Ecto neural progenitor cell (in vitro differentiated cells): ENCODE measurements around the gene RHOF.

ENCODE experiments used
- DNase-seq: peaks from one replicate; pipeline ENCODE4 v3.0.0-alpha.2; 2018; ENCODE audit warnings: low spot score

The RHOF gene

DNA sequence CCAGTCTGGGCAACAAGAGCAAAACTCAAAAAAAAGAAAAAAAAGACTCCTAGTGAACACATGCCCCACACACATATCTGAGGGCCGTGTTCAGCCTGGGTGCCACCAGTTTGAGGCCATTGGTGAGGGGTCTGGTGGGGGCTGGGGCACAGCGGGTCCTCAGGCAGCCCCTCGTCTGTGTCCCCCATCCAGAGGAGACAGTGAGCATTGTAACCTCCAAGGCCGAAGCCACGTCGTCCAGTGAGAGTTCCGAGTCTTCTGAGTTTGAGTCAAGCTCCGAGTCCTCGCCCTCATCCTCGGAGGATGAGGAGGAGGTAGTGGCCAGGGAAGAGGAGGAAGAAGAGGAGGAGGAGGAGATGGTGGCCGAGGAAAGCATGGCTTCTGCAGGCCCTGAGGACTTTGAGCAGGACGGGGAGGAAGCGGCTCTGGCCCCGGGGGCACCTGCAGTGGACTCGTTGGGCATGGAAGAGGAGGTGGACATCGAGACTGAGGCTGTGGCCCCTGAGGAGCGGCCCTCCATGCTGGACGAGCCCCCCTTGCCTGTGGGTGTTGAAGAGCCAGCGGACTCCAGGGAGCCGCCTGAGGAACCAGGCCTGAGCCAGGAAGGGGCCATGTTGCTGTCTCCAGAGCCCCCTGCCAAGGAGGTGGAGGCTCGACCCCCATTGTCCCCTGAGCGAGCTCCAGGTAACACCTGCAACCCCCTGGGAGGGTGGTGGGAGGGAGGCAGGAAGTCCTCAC lies 25.9 kb upstream of the RHOF start:
- DNase-seq = no peak

DNA sequence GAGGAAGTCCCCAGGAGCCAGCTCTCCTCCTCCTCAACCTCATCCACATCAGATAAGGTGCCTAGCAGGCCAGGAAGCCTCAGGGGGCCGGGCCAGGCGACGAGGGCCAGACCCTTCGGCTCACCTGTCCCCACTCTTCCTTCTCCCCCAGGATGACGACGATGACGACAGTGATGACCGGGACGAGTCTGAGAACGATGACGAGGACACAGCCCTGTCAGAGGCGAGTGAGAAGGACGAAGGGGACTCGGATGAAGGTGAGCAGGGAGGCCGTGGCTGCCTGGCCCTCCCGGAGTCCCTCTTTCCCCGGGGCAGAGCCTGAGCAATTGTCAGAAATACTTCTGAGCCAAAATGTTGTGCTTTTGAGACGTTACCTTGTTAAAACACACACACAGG lies 24.2 kb upstream of the RHOF start:
- no peak for DNase-seq

DNA sequence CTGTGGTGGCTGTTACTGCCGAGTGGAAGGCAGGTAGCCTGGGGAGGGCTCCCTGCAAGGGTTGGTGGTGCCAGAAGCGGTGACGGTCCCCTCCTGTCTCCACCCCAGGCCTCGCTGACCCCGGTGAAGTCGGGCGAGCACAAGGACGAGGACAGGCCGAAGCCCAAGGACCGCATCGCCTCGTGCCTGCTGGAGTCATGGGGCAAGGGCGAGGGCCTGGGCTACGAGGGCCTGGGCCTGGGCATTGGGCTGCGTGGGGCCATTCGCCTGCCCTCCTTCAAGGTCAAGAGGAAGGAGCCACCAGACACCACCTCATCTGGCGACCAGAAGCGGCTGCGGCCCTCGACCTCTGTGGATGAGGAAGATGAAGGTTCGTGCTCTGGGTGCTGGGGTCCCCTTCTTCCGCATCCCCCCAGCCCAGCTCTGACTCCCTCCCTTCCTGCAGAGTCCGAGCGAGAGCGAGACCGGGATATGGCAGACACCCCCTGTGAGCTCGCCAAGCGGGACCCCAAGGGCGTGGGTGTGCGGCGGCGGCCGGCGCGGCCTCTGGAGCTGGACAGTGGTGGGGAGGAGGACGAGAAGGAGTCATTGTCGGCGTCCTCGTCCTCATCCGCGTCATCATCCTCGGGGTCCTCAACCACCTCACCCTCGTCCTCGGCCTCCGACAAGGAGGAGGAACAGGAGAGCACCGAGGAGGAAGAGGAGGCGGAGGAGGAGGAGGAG lies 23.6 kb upstream of the RHOF start:
- DNase-seq = no peak

DNA sequence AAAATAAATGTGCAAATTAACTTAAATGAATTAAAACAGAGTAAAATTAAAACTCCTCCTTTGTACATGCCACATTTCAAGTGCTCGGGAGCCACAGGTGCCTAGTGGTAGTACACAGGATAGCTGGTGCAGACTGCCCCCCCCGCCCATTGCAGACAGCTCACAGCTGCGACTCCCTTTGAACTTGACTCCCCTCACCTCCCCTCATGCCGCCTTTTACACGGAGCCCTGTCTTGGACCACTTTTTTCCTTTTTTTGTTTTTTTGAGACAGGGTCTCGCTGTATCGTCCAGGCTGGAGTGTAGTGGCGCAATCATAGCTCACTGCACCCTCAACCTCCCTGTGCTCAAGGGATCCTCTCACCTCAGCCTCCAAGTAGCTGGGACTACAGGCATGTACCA lies 21.8 kb upstream of the RHOF start:
- no peak for DNase-seq

DNA sequence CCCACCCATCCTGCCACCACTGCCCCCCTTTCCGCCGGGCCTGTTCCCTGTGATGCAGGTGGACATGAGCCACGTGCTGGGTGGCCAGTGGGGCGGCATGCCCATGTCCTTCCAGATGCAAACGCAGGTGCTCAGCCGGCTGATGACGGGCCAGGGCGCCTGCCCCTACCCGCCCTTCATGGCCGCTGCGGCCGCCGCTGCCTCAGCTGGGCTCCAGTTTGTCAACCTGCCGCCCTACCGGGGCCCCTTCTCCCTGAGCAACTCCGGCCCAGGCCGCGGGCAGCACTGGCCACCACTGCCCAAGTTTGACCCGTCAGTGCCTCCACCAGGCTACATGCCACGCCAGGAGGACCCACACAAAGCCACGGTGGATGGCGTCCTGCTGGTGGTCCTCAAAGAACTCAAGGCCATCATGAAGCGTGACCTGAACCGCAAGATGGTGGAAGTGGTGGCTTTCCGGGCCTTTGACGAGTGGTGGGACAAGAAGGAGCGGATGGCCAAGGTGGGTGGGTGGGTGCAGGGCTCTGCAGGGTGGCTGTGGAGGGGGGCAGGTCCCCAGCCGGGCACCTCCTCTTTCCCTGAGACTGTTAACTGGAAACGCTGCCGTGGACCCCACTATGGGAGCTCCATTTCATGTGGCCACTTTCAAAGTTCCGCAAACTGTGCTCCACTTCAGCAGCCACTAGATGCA lies 21.1 kb upstream of the RHOF start:
- no peak for DNase-seq

DNA sequence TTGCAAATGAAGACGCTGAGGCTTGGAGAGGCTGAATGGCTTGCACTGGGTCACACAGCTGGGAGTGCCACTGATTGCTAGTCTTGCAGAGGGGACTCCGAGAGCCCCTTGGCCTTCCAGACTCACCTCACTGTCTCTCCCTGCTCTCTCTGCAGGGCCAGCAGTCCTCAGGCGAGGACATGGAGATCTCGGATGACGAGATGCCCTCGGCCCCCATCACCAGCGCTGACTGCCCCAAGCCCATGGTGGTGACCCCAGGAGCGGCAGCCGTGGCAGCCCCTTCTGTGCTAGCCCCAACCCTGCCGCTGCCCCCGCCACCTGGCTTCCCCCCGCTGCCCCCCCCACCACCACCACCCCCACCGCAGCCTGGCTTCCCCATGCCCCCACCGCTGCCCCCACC lies 20.5 kb upstream of the RHOF start:
- DNase-seq = no peak

DNA sequence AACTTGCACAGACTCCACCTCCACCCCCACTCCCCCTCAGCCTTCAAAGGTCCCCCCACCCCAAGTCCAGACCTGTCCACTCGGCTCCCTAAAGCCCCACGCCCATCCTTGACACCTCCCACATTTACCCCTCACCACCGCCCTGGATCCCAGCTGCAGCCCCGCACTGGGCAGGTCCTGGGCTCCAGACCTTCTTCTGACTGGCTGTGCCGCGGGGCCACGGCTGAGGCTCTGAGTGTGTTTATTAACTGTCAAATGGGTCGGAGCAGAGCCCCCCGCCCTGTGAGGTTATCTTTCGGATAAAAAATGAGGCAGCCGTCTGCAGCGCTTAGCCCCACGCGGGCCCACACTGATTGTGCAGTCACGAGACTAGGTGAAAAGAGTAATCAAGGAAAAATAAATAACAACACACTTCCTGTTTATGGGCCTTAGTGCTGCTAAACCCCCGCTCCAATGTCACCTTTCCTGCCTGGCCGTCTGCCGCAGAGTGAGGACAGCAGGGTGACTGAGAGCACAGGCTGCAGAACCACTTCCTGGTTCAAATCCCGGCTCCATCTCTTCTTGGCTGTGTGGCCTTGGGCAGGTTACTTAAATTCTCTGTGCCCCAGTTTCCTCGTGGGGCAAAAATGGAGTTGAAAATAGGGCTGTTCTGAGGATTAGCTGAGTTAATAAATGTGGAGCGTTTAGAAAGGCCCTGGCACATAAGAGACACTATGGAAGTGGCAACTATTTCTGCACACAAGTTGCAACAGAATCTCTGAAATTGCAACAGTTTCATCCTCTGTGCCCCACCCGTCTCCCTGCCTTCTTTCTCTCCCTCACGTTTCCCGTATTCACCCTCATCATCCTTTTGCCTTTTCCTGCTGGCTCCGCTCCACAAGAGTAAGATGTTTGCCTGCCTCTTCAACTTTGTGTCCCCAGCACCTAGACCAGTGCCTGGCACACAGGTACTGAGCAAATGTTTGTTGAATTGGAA lies 19.7 kb upstream of the RHOF start:
- no peak for DNase-seq

DNA sequence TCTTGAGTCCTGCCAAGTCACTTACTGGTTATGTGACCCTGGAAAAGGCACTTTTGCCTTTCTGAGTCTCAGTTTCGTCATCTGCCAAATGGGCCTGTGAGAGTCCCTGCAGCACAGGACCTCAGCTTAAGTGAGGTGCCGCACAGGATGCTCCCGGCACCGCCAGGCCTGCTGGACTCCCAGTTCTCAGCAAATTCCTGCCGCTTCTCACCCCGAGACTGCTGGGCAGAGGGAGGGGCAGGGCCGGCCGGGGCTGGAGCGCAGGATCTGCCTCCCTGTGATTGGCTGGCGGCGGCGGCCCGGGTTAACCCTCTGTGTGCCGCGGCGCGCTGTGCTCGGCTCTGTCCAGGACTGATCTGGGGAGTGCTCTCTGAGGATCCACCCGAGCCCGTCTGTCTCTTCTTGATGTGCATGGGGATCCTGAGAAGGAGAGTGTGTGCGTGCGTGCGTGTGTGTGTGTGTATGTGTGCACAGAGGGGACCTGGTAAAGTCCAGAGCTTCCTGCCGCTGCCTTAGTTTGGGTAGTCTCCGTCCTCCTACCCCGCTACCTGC lies 18.9 kb upstream of the RHOF start:
- peak; percentile 95 for DNase-seq

DNA sequence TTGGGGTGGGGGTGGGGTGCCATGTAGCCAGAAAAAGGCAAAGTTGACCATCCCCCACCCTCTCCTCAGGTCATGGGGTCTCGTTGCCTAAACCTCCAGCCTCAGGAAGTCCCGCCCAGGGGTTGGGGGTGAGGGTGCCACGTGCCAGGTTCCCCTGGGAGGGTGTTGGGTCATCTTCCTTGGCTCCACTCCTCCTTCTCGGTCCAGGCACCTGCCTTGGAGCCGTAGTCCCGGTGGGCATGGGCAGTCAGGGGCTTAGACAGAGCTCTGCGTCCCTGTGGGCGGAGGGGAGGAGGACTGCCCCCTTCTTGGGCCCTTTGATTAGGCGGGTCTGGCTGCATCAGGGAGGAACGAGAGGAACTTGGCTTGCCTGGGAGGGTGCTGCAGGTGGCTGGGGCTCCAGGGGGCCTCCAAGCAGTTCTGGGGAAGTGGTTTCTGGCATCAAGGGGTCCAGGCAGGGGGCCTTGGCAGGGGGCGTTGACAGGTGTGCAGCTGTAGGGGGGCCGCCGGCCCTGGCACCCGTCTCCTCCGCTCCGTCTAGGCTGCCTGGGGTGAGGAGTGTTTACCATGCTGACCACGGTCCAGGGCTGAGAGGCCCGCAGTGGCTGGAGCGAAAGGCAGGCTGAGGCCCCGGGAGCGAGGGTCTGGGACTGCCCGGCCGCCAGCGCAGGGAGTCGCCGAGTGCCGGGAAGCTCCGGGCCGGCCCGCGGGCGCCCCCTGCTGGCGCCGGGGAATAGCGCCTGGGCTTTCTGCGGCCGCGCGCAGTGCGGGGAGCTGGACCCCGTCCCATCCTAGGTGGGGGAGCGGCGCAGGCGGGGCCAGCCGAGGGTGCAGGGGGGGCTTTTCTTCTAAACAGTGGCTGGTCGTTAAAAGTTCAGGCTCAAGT lies 18.2 kb upstream of the RHOF start:
- DNase-seq = peak; percentile 93

DNA sequence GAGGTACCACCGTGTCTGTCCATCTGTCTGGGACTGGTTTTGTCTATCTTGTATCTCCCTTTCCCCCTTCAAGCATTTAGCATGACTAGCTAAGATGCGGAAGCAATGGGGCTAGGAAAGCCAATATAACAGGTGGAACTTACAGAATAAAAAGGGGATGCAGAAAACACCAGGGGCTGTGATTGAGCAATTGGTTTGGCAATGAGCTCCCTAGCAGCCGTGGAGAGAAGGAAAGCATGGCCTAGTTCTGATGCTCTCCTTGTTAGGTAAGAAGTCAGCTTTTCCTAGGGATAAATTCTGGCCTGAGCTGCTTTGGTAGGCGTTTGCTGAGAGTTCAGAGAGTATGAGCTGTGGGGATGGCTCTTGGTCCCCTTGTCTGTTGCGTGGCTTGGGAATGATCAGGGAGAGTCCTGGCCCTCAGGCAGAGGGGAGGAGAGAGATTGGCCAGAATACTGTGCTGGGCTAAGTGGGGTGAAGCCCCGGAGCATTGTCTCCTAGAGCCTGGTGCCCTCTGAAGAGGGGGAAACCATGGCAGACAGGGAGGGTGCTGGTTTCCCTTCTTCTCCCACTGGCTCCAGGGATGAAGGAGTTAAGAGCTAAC lies 17.4 kb upstream of the RHOF start:
- peak; percentile 59 for DNase-seq

DNA sequence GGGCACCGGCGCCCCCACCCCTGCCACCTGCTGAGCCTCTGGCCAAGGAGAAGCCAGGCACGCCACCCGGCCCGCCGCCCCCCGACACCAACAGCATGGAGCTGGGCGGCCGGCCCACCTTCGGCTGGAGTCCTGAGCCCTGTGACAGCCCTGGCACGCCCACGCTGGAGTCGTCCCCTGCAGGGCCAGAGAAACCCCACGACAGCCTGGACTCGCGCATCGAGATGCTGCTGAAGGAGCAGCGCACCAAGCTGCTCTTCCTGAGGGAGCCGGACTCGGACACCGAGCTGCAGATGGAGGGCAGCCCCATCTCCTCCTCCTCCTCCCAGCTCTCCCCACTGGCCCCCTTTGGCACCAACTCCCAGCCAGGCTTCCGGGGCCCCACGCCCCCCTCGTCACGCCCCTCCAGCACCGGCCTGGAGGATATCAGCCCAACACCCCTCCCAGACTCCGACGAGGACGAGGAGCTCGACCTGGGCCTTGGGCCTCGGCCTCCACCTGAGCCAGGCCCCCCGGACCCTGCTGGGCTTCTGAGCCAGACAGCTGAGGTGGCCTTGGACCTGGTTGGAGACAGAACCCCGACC lies 16.8 kb upstream of the RHOF start:
- peak; percentile 52 for DNase-seq

DNA sequence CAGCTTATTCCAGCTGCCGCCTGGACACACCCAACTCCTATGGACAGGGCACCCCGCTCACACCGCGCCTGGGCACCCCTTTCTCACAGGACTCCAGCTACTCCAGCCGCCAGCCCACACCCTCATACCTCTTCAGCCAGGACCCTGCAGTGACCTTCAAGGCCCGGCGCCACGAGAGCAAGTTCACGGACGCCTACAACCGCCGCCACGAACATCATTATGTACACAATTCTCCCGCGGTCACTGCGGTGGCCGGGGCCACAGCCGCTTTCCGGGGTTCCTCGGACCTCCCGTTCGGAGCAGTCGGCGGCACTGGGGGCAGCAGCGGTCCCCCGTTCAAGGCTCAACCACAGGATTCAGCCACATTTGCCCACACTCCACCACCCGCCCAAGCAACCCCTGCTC lies 16.2 kb upstream of the RHOF start:
- no peak for DNase-seq

DNA sequence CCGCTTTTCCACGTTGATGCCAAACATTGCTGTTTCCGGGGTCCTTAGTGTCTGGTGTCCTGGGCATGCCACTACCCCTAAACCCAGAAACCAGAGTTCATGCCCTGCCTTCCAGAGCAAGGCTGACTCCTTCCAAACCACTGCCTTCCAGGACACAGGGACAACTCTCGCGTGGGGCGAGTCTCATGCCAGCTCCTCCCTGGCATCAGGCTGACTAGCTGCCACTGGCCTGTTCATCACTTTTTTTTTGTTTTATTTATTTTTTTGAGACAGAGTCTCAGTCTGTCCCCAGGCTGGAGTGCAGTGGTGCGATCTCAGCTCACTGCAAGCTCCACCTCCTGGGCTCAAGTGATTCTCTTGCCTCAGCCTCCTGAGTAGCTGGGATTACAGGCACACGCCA lies 15.1 kb upstream of the RHOF start:
- DNase-seq = no peak

DNA sequence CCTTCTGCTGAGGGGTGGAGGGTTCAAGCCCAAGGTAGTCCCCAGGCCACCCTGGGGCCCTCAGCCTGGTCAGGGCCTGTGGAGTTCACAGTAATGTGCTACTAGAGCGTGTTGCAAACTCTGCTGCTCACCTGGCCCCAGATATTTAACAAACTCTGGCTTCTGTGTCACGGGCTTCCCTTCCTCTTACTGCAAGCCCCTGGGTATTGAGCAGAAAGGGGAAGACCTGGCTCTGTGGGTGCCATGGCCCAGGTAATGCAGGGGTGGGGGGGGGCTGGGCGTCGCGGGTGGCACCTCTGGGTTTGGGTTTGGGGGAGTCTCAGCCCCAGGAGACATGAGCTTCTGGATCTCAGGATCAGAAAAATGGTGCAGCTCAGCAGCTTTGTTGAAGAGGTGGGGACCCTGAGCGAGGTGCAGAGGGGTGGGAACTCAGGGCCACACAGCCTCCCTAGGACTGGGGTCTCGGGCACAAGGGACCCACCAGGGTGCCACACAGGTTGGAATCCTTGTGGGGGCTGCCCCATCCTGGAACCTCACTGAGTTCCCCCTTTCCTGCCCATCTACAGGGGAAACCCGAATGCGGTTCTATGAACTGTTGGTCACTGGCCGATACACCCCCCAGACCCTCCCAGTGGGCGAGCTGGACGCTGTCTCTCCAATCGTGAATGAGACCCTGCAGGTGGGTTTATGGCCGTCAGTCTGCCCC lies 14.3 kb upstream of the RHOF start:
- DNase-seq = peak; percentile 44

DNA sequence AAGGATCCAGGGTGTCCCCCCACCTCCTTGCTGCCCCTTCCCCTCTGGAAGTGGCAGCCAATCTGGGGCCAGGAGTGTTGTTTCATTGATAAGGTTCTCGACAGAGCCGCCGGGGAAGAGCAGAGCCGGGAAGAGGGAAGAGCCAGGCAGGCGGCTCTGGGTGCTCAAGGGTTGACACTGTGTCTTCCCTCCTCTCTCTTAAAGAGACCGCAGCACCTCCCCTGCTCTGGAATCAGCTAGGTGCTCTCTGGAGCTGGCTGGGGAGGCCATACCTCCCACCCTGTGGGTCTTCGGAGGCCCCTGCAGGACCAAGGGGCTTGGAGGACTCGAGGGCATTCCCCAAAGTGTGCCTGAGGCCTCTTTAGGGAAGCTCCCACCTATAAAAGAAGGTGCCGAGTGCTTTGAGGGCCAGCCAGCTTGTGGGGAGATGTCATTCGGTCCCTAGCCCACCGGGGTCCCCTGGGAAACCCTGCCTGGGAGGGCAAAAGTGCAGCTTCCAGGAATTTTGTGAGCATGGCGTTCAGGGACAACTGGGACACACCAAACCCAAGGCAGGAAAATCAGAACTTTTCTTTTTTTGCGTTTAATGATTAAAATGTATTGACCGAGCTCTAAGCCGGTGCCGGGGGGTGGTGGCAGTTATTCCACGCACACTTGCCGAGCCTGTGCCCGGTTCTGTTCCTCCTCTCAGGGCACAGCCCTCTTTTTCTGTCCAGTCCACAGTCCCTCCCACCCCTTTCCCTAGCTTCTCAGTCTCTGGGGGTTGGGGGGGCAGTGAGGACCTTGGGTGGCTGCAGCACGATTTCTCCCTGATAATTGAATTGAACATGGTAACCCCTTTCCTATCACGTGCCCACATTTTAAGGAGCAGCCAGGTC lies 13.3 kb upstream of the RHOF start:
- peak; percentile 58 for DNase-seq

DNA sequence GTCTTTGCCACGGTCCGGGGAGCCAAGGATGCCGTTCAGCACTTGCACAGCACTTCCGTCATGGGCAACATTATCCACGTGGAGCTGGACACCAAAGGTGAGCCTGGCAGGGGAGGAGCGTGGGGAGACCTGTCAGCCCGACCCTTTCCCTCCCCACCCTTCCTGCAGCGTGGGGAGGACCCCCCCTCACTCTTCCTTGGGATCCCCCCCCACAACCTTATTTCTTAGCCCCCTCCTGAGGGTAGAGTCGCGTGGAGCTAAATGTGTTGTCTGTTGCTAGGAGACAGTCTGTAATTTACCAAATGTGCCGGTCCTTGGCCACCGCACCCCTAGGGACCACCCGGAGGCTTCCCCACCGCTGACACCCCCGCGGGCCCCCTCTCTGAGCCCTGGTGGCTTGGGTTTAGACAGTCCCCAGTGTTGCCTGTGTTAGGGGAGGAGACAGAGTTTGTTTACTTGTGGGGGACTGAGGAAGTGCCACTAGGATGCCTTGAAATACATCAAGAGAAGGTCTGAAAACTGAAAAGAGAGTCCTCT lies 12.6 kb upstream of the RHOF start:
- DNase-seq = no peak

DNA sequence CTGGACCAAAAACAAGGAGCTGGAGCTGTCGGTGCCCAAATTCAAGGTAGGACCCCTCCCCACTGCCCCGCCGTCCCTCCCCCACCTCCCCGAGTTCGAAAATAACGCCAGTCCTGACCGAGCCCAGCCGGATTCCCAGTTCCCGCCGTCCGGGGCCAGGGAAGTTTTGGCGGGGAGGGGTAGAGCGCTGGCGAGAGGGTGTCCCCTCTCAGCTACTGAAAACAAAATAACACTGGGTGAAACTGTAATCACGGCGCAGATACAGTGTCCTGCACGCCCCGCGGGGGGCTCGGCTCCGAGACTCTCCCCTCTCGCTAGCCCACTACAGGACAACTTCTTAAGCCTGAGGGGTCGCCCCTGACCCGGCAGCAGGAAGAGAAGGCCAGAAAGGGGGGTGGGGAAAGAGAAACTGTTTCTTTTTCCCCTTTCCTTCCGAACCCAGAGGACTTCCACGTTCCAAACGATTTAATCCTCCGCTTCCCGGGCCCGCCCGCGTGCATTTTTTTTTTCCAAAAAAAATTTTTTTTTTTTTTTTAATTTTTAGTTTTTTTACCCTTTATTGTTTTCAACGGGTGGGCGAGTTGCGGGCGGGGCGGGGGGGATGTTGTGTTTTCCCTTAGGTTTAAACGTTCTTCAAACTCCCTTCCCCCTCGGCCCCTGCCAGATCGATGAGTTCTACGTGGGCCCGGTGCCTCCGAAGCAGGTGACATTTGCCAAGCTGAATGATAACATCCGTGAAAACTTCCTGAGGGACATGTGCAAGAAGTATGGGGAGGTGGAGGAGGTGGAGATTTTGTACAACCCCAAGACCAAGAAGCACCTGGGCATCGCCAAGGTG lies 11.9 kb upstream of the RHOF start:
- DNase-seq = peak; percentile 69
